Measurements from ENCODE around the gene CSE1L.
"Not testable (repeated sequence)": the region's sequence is repeated elsewhere in the genome, so short reads cannot be mapped to it uniquely, and the experiment has no call there.

The CSE1L gene

GRCh38 chr20:49078310-49078709, 32.2 kb downstream of the CSE1L start:
- DNase-seq = no peak

GRCh38 chr20:49082295-49082694, 36.2 kb downstream of the CSE1L start:
- DNase-seq = not testable (repeated sequence)

- DNase-seq = no peak
These were observed 45.0 kb downstream of the CSE1L start for GRCh38 chr20:49091104-49091503.

- DNase-seq = no peak
These were observed 45.6 kb downstream of the CSE1L start for GRCh38 chr20:49091762-49092161.

- DNase-seq = no peak
These were observed 50.2 kb downstream of the CSE1L start for GRCh38 chr20:49096203-49096730.

GRCh38 chr20:49097159-49097558, 51.0 kb downstream of the CSE1L start:
- no peak for DNase-seq

GRCh38 chr20:49098136-49098535, 52.0 kb downstream of the CSE1L start:
- no peak for DNase-seq

GRCh38 chr20:49099011-49099410, 52.9 kb downstream of the CSE1L start:
- no peak for DNase-seq

- DNase-seq = not testable (repeated sequence)
These were observed 54.2 kb downstream of the CSE1L start for GRCh38 chr20:49100292-49100691.

GRCh38 chr20:49100972-49101371, 54.9 kb downstream of the CSE1L start:
- no peak for DNase-seq

GRCh38 chr20:49103019-49103418, 56.9 kb downstream of the CSE1L start:
- no peak for DNase-seq

GRCh38 chr20:49103647-49104364, 57.7 kb downstream of the CSE1L start:
- DNase-seq = no peak

- DNase-seq = no peak
These were observed 58.2 kb downstream of the CSE1L start for GRCh38 chr20:49104365-49104648.

GRCh38 chr20:49104979-49105547, 59.0 kb downstream of the CSE1L start:
- not testable (repeated sequence) for DNase-seq

GRCh38 chr20:49106328-49106727, 60.2 kb downstream of the CSE1L start:
- DNase-seq = no peak

- no peak for DNase-seq
These were observed 64.9 kb downstream of the CSE1L start for GRCh38 chr20:49110767-49111694.

GRCh38 chr20:49112596-49113274, 66.6 kb downstream of the CSE1L start:
- DNase-seq = no peak

GRCh38 chr20:49115564-49115963, 69.5 kb downstream of the CSE1L start:
- no peak for DNase-seq

GRCh38 chr20:49118307-49118706, 72.2 kb downstream of the CSE1L start:
- no peak for DNase-seq

GRCh38 chr20:49119988-49120387, 73.9 kb downstream of the CSE1L start:
- no peak for DNase-seq

GRCh38 chr20:49122920-49123319, 76.8 kb downstream of the CSE1L start:
- DNase-seq = no peak

- no peak for DNase-seq
These were observed 77.9 kb downstream of the CSE1L start for GRCh38 chr20:49123982-49124381.

GRCh38 chr20:49132995-49133478, 86.9 kb downstream of the CSE1L start:
- peak; percentile 52 for DNase-seq

Data from activated CD4-positive, alpha-beta T cell treated with anti-CD3 and anti-CD28 coated beads, Interleukin-10, Interleukin-2, amounts not matched to agents 100 ng/mL and 50 ng/mL, durations not matched to agents 16 hours and 8 hours (primary cell).